ENCODE results near the gene SLC17A4.

- TF ChIP-seq CTCF (conservative IDR thresholded peaks at IDR 0.05; ENCODE audit: low read depth, low read length) = no peak
- TF ChIP-seq EZH2 (IDR thresholded peaks at IDR 0.05; ENCODE audit: low read length, unreplicated experiment) = no peak
- no peak for TF ChIP-seq EZH2phosphoT487 (IDR thresholded peaks at IDR 0.05; ENCODE audit: borderline replicate concordance, low read length)
These were observed 3.5 kb downstream of the SLC17A4 start for GRCh38 chr6:25757936-25758642.

Measured in PC-3 (cell line).